Measurements from ENCODE around the gene FAM98A. TPM values are rescaled to one million over a fixed set of nuclear protein-coding genes. Genes with fewer than 3 reads are reported as not detected.

Gene FAM98A
- total RNA-seq, 1 donor from 2014 or later: 106 TPM

- Histone ChIP-seq H4K20me1 (ENCODE audit: insufficient read depth, low read length) (no peaks in the 10 kb centered on the region), H3K9me3 (ENCODE audit: insufficient read depth, low read depth, low read length) (no peaks in the 10 kb centered on the region), H3K36me3 (ENCODE audit: insufficient read depth, low read length) (no peaks in the 10 kb centered on the region), H3K9ac (ENCODE audit: low read length) (no peak overlapping the region), H2AFZ (ENCODE audit: low read depth, low read length) (no peak overlapping the region), H3K4me2 (ENCODE audit: low read length) (no peak overlapping the region), H3K27ac (ENCODE audit: low read depth, low read length) (no peak overlapping the region), H3K79me2 (ENCODE audit: insufficient read depth, low read length) (no peaks in the 10 kb centered on the region), H3K4me3 (ENCODE audit: insufficient read depth, low read depth, low read length) (no peak overlapping the region), H3K27me3 (ENCODE audit: insufficient read depth, low read length) (no peaks in the 10 kb centered on the region), H3K4me1 (ENCODE audit: insufficient read depth, low read length) (no peaks in the 10 kb centered on the region)
- Mint-ChIP-seq H3K4me3 (ENCODE audit: unreplicated experiment) (no peak overlapping the region), H3K36me3 (ENCODE audit: low read depth, unreplicated experiment) (peaks cover 7% of the 10 kb centered on the region), H3K9me3 (ENCODE audit: unreplicated experiment) (peaks cover 10% of the 10 kb centered on the region), H3K27ac (ENCODE audit: unreplicated experiment) (no peak overlapping the region), H3K27me3 (ENCODE audit: low read depth, unreplicated experiment) (no peaks in the 10 kb centered on the region), H3K4me1 (ENCODE audit: low read depth, unreplicated experiment) (peaks cover 12% of the 10 kb centered on the region)
- FAIRE-seq (no peak), DNase-seq (ENCODE audit: low read depth) (no peak)
- TF ChIP-seq EZH2 (IDR thresholded peaks at IDR 0.05; ENCODE audit: insufficient read depth, low read length): no peak
Measured at GRCh38 chr2:33607251-33607721, 8.2 kb upstream of the FAM98A start.

DNA sequence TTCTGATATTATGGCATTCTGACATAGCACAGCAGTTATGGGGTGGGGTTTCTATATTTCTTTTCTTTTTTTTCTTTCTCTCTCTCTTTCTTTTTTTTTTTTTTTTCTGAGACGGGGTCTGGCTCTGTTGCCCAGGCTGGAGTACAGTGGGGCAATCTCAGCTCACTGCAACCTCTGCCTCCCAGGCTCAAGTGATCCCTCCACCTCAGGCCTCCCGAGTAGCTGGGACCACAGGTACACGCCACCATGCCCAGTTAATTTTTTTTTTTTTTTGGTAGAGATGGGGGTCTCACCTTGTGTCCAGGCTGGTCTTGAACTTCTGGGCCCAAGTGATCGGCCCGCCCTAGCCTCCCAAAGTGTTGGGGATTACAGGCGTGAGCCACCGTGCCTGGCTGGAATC, 7.5 kb upstream of the FAM98A start:
- no peaks in the 10 kb centered on the region for H3K79me2 ChIP-seq (ENCODE audit: insufficient read depth, low read length)
- no peak overlapping the region for H3K9ac ChIP-seq (ENCODE audit: low read length)
- H3K27me3 Mint-ChIP-seq (ENCODE audit: low read depth, unreplicated experiment): no peaks in the 10 kb centered on the region
- H4K20me1 ChIP-seq (ENCODE audit: insufficient read depth, low read length): no peaks in the 10 kb centered on the region
- H3K4me3 Mint-ChIP-seq (ENCODE audit: unreplicated experiment): no peak overlapping the region
- no peaks in the 10 kb centered on the region for H3K9me3 ChIP-seq (ENCODE audit: insufficient read depth, low read depth, low read length)
- H3K27me3 ChIP-seq (ENCODE audit: insufficient read depth, low read length): no peaks in the 10 kb centered on the region
- TF ChIP-seq EZH2 (IDR thresholded peaks at IDR 0.05; ENCODE audit: insufficient read depth, low read length): no peak
- TF ChIP-seq, protein P1, sequence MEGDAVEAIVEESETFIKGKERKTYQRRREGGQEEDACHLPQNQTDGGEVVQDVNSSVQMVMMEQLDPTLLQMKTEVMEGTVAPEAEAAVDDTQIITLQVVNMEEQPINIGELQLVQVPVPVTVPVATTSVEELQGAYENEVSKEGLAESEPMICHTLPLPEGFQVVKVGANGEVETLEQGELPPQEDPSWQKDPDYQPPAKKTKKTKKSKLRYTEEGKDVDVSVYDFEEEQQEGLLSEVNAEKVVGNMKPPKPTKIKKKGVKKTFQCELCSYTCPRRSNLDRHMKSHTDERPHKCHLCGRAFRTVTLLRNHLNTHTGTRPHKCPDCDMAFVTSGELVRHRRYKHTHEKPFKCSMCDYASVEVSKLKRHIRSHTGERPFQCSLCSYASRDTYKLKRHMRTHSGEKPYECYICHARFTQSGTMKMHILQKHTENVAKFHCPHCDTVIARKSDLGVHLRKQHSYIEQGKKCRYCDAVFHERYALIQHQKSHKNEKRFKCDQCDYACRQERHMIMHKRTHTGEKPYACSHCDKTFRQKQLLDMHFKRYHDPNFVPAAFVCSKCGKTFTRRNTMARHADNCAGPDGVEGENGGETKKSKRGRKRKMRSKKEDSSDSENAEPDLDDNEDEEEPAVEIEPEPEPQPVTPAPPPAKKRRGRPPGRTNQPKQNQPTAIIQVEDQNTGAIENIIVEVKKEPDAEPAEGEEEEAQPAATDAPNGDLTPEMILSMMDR (IDR thresholded peaks at IDR 0.05; ENCODE audit: insufficient read depth, low read depth, low read length): no peak
- DNase-seq (ENCODE audit: low read depth): no peak
- peaks cover 4% of the 10 kb centered on the region for H3K4me1 ChIP-seq (ENCODE audit: insufficient read depth, low read length)
- H3K4me1 Mint-ChIP-seq (ENCODE audit: low read depth, unreplicated experiment): peaks cover 16% of the 10 kb centered on the region
- H3K4me2 ChIP-seq (ENCODE audit: low read length): no peak overlapping the region
- no peak for FAIRE-seq
- no peak overlapping the region for H3K4me3 ChIP-seq (ENCODE audit: insufficient read depth, low read depth, low read length)
- H3K27ac Mint-ChIP-seq (ENCODE audit: unreplicated experiment): no peak overlapping the region
- H3K36me3 ChIP-seq (ENCODE audit: insufficient read depth, low read length): no peaks in the 10 kb centered on the region
- no peak overlapping the region for H2AFZ ChIP-seq (ENCODE audit: low read depth, low read length)
- peaks cover 7% of the 10 kb centered on the region for H3K36me3 Mint-ChIP-seq (ENCODE audit: low read depth, unreplicated experiment)
- no peak overlapping the region for H3K27ac ChIP-seq (ENCODE audit: low read depth, low read length)
- H3K9me3 Mint-ChIP-seq (ENCODE audit: unreplicated experiment): peaks cover 6% of the 10 kb centered on the region

DNA sequence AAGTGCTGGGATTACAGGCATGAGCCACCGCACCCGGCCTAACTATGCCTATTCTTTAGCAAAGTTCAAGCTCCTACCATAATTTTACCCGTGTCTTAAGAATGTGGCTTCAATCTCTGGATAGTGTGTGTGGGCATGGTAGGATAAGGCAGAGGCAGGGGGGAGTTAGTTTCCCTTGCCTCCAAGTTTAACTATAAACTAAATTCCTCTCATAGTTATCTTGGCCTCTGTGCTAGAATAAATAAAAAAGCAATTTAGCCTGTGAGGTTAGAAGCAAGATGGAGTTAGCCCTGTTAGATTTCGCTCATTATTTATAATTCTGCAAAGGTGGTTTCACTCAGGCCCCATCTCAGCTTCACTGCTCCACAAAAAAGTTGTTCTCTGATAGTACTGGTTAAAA, 7.0 kb upstream of the FAM98A start:
- TF ChIP-seq, protein P1 (IDR thresholded peaks at IDR 0.05; ENCODE audit: insufficient read depth, low read depth, low read length): no peak
- TF ChIP-seq EZH2 (IDR thresholded peaks at IDR 0.05; ENCODE audit: insufficient read depth, low read length): no peak
- H3K4me2 ChIP-seq (ENCODE audit: low read length): no peak overlapping the region
- no peak overlapping the region for H3K4me3 Mint-ChIP-seq (ENCODE audit: unreplicated experiment)
- no peaks in the 10 kb centered on the region for H3K27me3 Mint-ChIP-seq (ENCODE audit: low read depth, unreplicated experiment)
- no peaks in the 10 kb centered on the region for H3K27me3 ChIP-seq (ENCODE audit: insufficient read depth, low read length)
- H3K27ac Mint-ChIP-seq (ENCODE audit: unreplicated experiment): no peak overlapping the region
- H3K4me1 ChIP-seq (ENCODE audit: insufficient read depth, low read length): peaks cover 4% of the 10 kb centered on the region
- no peak for FAIRE-seq
- H3K9ac ChIP-seq (ENCODE audit: low read length): no peak overlapping the region
- no peak overlapping the region for H2AFZ ChIP-seq (ENCODE audit: low read depth, low read length)
- peaks cover 6% of the 10 kb centered on the region for H3K36me3 Mint-ChIP-seq (ENCODE audit: low read depth, unreplicated experiment)
- peaks cover 16% of the 10 kb centered on the region for H3K4me1 Mint-ChIP-seq (ENCODE audit: low read depth, unreplicated experiment)
- no peak overlapping the region for H3K27ac ChIP-seq (ENCODE audit: low read depth, low read length)
- H3K36me3 ChIP-seq (ENCODE audit: insufficient read depth, low read length): no peaks in the 10 kb centered on the region
- H3K9me3 Mint-ChIP-seq (ENCODE audit: unreplicated experiment): peaks cover 2% of the 10 kb centered on the region
- no peak overlapping the region for H3K4me3 ChIP-seq (ENCODE audit: insufficient read depth, low read depth, low read length)
- H3K9me3 ChIP-seq (ENCODE audit: insufficient read depth, low read depth, low read length): no peaks in the 10 kb centered on the region
- DNase-seq (ENCODE audit: low read depth): no peak
- H3K79me2 ChIP-seq (ENCODE audit: insufficient read depth, low read length): no peaks in the 10 kb centered on the region
- H4K20me1 ChIP-seq (ENCODE audit: insufficient read depth, low read length): no peaks in the 10 kb centered on the region
